Neural crest cell (in vitro differentiated cells): ENCODE data around the gene MLX. TPM values are rescaled to one million over a fixed set of nuclear protein-coding genes. Genes with fewer than 3 reads are reported as not detected.

ENCODE experiments used
- DNase-seq: peaks from one replicate; pipeline ENCODE4 v3.0.0; 2021; ENCODE audit warnings: low read depth, mixed read lengths, low spot score
- H3K27ac Mint-ChIP-seq: one replicate; pipeline ENCODE4 v1.8.0; 2021; ENCODE audit warnings: mild to moderate bottlenecking, mixed read lengths; ENCODE audit not compliant: unreplicated experiment
- H3K27me3 Mint-ChIP-seq: 2 replicates; pipeline ENCODE4 v1.8.0; 2021; ENCODE audit warnings: low read depth, mild to moderate bottlenecking, mixed read lengths
- H3K36me3 Mint-ChIP-seq: 2 replicates; pipeline ENCODE4 v1.8.0; 2021; ENCODE audit warnings: low read depth, mild to moderate bottlenecking, mixed read lengths
- H3K4me1 Mint-ChIP-seq: 2 replicates; pipeline ENCODE4 v1.8.0; 2021; ENCODE audit warnings: mixed read lengths
- H3K4me3 Mint-ChIP-seq: one replicate; pipeline ENCODE4 v1.8.0; 2021; ENCODE audit warnings: mild to moderate bottlenecking, mixed read lengths
- H3K9me3 Mint-ChIP-seq: 2 replicates; pipeline ENCODE4 v1.8.0; 2021; ENCODE audit warnings: mixed read lengths
- CTCF ChIP-seq: fragments of 200-600 bp; sonication (generic); conservative IDR thresholded peaks from 2 replicates; pipeline ENCODE4 v1.5.0; 2021; ENCODE audit warnings: antibody characterized with exemption, mild to moderate bottlenecking
- total RNA-seq: library from RNA; stranded (reverse); gene quantifications from 2 replicates; pipeline ENCODE4 v1.2.1, GENCODE V29; 2021

The MLX gene
- total RNA-seq, 1 donor from 2014 or later: 38.6 TPM

GRCh38 chr17:42578282-42578869, 11.5 kb downstream of the MLX start:
- peak; percentile 77 for DNase-seq
- H3K27me3 Mint-ChIP-seq: no peaks in the 10 kb centered on the region
- H3K27ac Mint-ChIP-seq: no peak overlapping the region
- no peaks in the 10 kb centered on the region for H3K9me3 Mint-ChIP-seq
- peak; percentile 78 for TF ChIP-seq CTCF
- H3K4me3 Mint-ChIP-seq: peak overlapping the region; percentile 99
- peaks cover 41% of the 10 kb centered on the region for H3K4me1 Mint-ChIP-seq
- peaks cover 11% of the 10 kb centered on the region for H3K36me3 Mint-ChIP-seq

DNA sequence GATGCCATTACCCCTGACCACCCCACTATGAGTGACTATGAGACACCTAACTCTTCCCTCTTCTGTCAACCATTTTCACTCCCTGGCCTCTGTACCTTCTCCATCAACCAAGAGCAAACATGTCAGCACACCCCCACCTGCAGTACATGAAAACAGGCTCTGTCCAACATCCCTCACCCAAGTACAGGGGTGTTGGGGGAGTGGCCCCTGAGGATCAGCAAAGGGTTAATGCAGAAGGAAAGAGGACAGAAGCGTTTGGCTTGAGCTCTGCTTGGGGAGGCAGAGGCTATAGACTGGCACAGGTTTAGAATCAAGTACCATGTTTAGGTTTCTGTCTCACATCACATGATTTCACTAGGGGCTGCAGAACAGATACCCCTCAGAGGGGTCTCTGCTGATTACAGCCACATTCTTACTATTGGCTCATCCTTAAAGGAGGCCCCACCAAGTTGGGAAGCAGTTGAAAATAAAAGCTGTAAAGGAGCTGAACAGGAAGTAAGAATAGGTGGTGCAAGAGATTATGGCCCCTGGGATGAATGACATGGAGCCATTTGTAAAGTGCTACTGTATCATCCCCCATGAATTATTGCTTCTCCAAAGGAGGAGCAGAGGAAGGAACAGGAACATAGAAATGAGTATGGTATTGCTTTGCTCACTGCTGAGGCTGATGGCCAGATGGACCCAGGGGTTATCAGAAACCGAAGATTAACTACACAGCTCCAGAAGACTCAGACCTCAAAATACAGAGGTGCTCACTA, 13.1 kb downstream of the MLX start:
- no peaks in the 10 kb centered on the region for H3K27me3 Mint-ChIP-seq
- no peak for DNase-seq
- H3K4me1 Mint-ChIP-seq: peaks cover 37% of the 10 kb centered on the region
- H3K27ac Mint-ChIP-seq: no peak overlapping the region
- no peaks in the 10 kb centered on the region for H3K9me3 Mint-ChIP-seq
- peak overlapping the region; percentile 45 for H3K4me3 Mint-ChIP-seq
- peaks cover 9% of the 10 kb centered on the region for H3K36me3 Mint-ChIP-seq
- TF ChIP-seq CTCF: no peak

DNA sequence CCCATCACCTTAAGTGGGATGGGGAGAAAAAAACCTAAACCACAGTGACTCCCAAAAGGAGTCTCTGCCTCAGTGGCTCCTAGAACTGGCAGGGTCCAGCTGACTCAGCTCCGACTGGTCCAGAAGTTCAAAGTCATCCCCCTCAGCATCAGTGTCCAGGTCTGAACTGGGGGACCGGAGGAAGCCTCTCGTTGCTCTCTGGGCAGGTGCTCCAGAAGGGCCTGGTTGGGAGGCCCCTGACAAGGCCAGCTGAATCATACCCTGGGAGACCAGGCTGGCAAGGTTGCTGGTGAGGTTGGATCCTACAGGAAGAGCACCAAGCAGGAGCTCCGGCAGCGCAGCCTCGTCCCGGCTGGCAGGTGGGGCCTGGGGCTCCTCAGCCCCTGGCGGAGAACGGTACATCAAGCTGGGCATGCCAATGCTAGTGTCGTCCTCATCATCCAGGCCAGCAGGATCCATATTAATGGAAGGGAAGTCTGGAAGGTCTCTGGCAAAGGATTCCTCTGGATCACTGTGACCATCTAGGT, 14.9 kb downstream of the MLX start:
- Mint-ChIP-seq H3K4me3 (peak overlapping the region; percentile 38), H3K27me3 (no peaks in the 10 kb centered on the region), H3K36me3 (peaks cover 5% of the 10 kb centered on the region), H3K27ac (no peak overlapping the region), H3K4me1 (peaks cover 21% of the 10 kb centered on the region), H3K9me3 (no peaks in the 10 kb centered on the region)
- TF ChIP-seq CTCF: no peak
- DNase-seq: no peak

DNA sequence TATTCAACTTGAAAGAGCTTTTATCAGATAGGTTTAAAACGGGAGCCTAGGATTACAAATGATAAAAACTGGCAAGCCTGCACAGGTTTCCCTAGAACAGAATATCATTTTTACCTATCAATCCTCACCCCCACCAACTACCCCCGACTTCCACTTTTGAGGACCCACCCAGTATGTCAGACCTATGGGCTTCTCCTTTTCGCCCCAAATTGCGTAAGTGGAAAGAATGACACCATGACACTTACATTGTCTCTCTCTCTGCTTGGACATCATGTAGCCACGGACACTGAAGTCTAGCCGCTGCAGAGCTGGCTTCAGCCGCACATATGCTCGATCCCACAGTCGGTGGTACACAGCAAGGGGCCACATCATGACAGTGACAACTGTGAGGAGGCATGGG, 18.0 kb downstream of the MLX start:
- no peak for DNase-seq
- Mint-ChIP-seq H3K4me3 (no peak overlapping the region), H3K27ac (no peak overlapping the region), H3K4me1 (peaks cover under 1% of the 10 kb centered on the region), H3K36me3 (peaks cover 5% of the 10 kb centered on the region), H3K27me3 (no peaks in the 10 kb centered on the region), H3K9me3 (no peaks in the 10 kb centered on the region)
- no peak for TF ChIP-seq CTCF

- H3K27ac Mint-ChIP-seq: no peak overlapping the region
- H3K27me3 Mint-ChIP-seq: no peaks in the 10 kb centered on the region
- H3K9me3 Mint-ChIP-seq: no peaks in the 10 kb centered on the region
- peaks cover 5% of the 10 kb centered on the region for H3K36me3 Mint-ChIP-seq
- H3K4me3 Mint-ChIP-seq: no peak overlapping the region
- no peaks in the 10 kb centered on the region for H3K4me1 Mint-ChIP-seq
- no peak for DNase-seq
- TF ChIP-seq CTCF: no peak
These were observed 18.5 kb downstream of the MLX start for GRCh38 chr17:42585353-42585752.
